SK-N-SH treated with all-trans-retinoic acid at 6 μM for 48 hours (cell line): Measurements from ENCODE around the gene ZFHX3.

Source experiments
- ATAC-seq: fragments of 200-7000 bp; cut with Tn5 transposase; 3 replicates; pipeline ENCODE4 v1.9.1; 2020; ENCODE audit warnings: mild to moderate bottlenecking, moderate library complexity
- ARNTL ChIP-seq: fragments of 450-650 bp; formaldehyde crosslinking; IDR thresholded peaks from 2 replicates; pipeline ENCODE4 v1.5.0; 2020; ENCODE audit warnings: low read depth, mild to moderate bottlenecking, moderate library complexity, borderline replicate concordance
- BACH2 ChIP-seq: fragments of 250-450 bp; sonication (Bioruptor Pico); IDR thresholded peaks from 2 replicates; pipeline ENCODE4 v1.9.0; 2021; ENCODE audit warnings: mild to moderate bottlenecking, borderline replicate concordance
- CREB5 ChIP-seq: fragments of 250-450 bp; sonication (Bioruptor Pico); IDR thresholded peaks from 2 replicates; pipeline ENCODE4 v1.5.1; 2020; ENCODE audit warnings: low read depth, mild to moderate bottlenecking, moderate library complexity
- CSDC2 ChIP-seq: fragments of 250-450 bp; sonication (Bioruptor Pico); IDR thresholded peaks from 2 replicates; pipeline ENCODE4 v1.5.0; 2020; ENCODE audit warnings: mild to moderate bottlenecking, moderate library complexity
- CSRNP3 ChIP-seq: fragments of 250-450 bp; sonication (Bioruptor Pico); IDR thresholded peaks from 2 replicates; pipeline ENCODE4 v1.5.1; 2021; ENCODE audit warnings: mild to moderate bottlenecking, moderate library complexity
- ESRRG ChIP-seq: fragments of 250-450 bp; sonication (Bioruptor Pico); IDR thresholded peaks from 2 replicates; pipeline ENCODE4 v1.6.1; 2021; ENCODE audit warnings: mild to moderate bottlenecking
- GLIS3 ChIP-seq: fragments of 250-450 bp; sonication (Bioruptor Pico); IDR thresholded peaks from 2 replicates; pipeline ENCODE4 v1.5.0; 2020; ENCODE audit warnings: mild to moderate bottlenecking, moderate library complexity
- ISL1 ChIP-seq: fragments of 250-450 bp; sonication (Bioruptor Pico); IDR thresholded peaks from 2 replicates; pipeline ENCODE4 v2.1.2; 2022; ENCODE audit warnings: mild to moderate bottlenecking, moderate library complexity
- PATZ1 ChIP-seq: fragments of 250-450 bp; sonication (Bioruptor Pico); IDR thresholded peaks from 2 replicates; pipeline ENCODE4 v1.8.0; 2020; ENCODE audit warnings: mild to moderate bottlenecking, moderate library complexity, borderline replicate concordance
- PPARA ChIP-seq: fragments of 250-450 bp; sonication (Bioruptor Pico); IDR thresholded peaks from 2 replicates; pipeline ENCODE4 v1.5.0; 2020; ENCODE audit warnings: mild to moderate bottlenecking, borderline replicate concordance
- SNAI2 ChIP-seq: fragments of 250-450 bp; sonication (Bioruptor Pico); IDR thresholded peaks from 2 replicates; pipeline ENCODE4 v1.5.0; 2020; ENCODE audit warnings: mild to moderate bottlenecking, moderate library complexity
- TOX ChIP-seq: fragments of 250-450 bp; sonication (Bioruptor Pico); IDR thresholded peaks from 2 replicates; pipeline ENCODE4 v1.8.0; 2021; ENCODE audit warnings: mild to moderate bottlenecking, moderate library complexity, borderline replicate concordance
- TSHZ2 ChIP-seq: fragments of 250-450 bp; sonication (Bioruptor Pico); IDR thresholded peaks from 2 replicates; pipeline ENCODE4 v1.5.0; 2020; ENCODE audit warnings: mild to moderate bottlenecking, moderate library complexity
- ZFP3 ChIP-seq: fragments of 250-450 bp; sonication (Bioruptor Pico); IDR thresholded peaks from 2 replicates; pipeline ENCODE4 v1.5.0; 2020; ENCODE audit warnings: mild to moderate bottlenecking, moderate library complexity
- ZNF565 ChIP-seq: fragments of 450-650 bp; formaldehyde crosslinking; conservative IDR thresholded peaks from 2 replicates; pipeline ENCODE4 v1.5.0; 2020; ENCODE audit warnings: low read depth, mild to moderate bottlenecking, moderate library complexity
- ZNF70 ChIP-seq: fragments of 450-650 bp; formaldehyde crosslinking; IDR thresholded peaks from 2 replicates; pipeline ENCODE4 v1.5.0; 2020; ENCODE audit warnings: mild to moderate bottlenecking, moderate library complexity
- ZNF8 ChIP-seq: fragments of 450-650 bp; formaldehyde crosslinking; IDR thresholded peaks from 2 replicates; pipeline ENCODE4 v1.5.0; 2020; ENCODE audit warnings: mild to moderate bottlenecking, moderate library complexity

The ZFHX3 gene

GRCh38 chr16:72876221-72876620 is 171.7 kb downstream of the ZFHX3 start:
- TF ChIP-seq ZNF565 (CRISPR knock-in tag) (no peak), ZFP3 (CRISPR knock-in tag) (no peak), ESRRG (no peak), ZNF8 (CRISPR knock-in tag) (no peak), ZNF70 (CRISPR knock-in tag) (no peak), SNAI2 (CRISPR knock-in tag) (no peak), PPARA (CRISPR knock-in tag) (no peak), CREB5 (CRISPR knock-in tag) (no peak), GLIS3 (CRISPR knock-in tag) (no peak), CSDC2 (no peak), ARNTL (CRISPR knock-in tag) (no peak), TSHZ2 (CRISPR knock-in tag) (no peak), CSRNP3 (CRISPR knock-in tag) (no peak), BACH2 (CRISPR knock-in tag) (no peak), ISL1 (CRISPR knock-in tag) (no peak)
- no peak for ATAC-seq

GRCh38 chr16:72875291-72876031 is 172.5 kb downstream of the ZFHX3 start:
- ATAC-seq: no peak
- TF ChIP-seq ESRRG: no peak
- TF ChIP-seq CREB5 (CRISPR knock-in tag): no peak
- no peak for TF ChIP-seq ZNF565 (CRISPR knock-in tag)
- TF ChIP-seq PATZ1 (CRISPR knock-in tag): no peak
- TF ChIP-seq ZNF70 (CRISPR knock-in tag): no peak
- TF ChIP-seq, all 23 proteins: peak for 0

GRCh38 chr16:72873853-72874252 is 174.1 kb downstream of the ZFHX3 start:
- no peak for ATAC-seq
- TF ChIP-seq PATZ1 (CRISPR knock-in tag) (no peak), CSRNP3 (CRISPR knock-in tag) (no peak), SNAI2 (CRISPR knock-in tag) (no peak), TOX (CRISPR knock-in tag) (no peak), ZNF70 (CRISPR knock-in tag) (no peak), ARNTL (CRISPR knock-in tag) (no peak)
